ENCODE results near the gene BAIAP2.
"Not testable (repeated sequence)": the region's sequence is repeated elsewhere in the genome, so short reads cannot be mapped to it uniquely, and the experiment has no call there.

Gene BAIAP2

DNA sequence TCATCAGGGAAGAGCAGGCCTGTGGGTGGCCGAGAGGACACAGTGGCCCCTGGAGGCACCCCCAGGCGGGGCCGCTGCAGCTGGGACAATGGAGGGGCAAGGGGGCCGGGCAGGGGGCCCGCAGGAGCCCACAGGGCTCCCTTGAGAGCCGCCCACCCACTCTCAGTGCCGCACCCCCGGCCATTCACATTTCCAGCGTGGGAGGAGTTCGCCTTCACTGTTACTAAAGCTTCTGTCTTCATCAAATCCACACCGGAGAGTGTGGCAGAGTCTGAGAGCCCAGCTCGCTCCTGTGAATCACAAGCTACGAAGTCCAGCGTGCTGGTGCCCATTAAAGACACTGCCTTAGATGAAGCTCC, 109.5 kb downstream of the BAIAP2 start:
- no peak for DNase-seq

- not testable (repeated sequence) for DNase-seq
These were observed 111.3 kb downstream of the BAIAP2 start for GRCh38 chr17:81146208-81146607.

GRCh38 chr17:81147701-81148100, 112.8 kb downstream of the BAIAP2 start:
- no peak for DNase-seq

DNA sequence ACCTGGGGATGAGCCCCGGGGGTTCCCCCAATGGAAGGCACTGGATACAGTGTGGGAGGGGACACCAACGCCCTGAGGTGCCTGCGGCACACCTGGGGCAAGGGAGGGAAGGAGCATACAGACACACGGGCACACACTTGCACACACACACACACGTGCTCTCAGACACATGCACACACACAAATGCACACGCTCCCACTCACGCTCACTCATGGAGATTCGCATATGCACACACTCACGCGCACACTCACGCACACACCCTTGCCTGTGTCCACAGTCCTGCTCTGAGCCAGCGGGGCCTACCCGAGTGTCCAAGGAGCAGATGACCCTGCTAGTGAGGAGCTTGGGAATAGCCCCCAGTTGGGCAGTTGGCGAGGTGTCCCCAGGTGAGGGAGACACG, 113.6 kb downstream of the BAIAP2 start:
- DNase-seq: no peak

- no peak for DNase-seq
These were observed 114.1 kb downstream of the BAIAP2 start for GRCh38 chr17:81148986-81149533.

- no peak for DNase-seq
These were observed 115.6 kb downstream of the BAIAP2 start for GRCh38 chr17:81150377-81151077.

DNA sequence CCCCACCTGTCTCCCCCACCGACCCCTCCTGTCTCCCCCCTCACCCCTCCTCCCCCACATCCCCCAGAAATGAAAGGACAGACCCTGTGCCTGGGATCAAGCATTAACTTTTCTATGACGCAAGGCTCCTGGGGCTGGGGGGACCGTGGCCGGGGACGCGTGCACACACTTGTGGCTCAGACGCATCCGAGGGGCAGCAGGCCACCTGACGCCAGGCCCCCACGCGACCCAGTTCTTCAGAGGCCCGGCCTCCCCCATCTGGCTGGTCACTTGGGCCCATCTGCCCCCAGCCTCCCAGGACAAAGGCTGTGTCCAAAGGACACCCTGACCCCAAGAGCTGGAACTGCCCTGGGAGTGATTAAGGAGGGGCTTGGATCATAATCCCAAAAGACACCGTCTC, 116.3 kb downstream of the BAIAP2 start:
- no peak for DNase-seq

DNA sequence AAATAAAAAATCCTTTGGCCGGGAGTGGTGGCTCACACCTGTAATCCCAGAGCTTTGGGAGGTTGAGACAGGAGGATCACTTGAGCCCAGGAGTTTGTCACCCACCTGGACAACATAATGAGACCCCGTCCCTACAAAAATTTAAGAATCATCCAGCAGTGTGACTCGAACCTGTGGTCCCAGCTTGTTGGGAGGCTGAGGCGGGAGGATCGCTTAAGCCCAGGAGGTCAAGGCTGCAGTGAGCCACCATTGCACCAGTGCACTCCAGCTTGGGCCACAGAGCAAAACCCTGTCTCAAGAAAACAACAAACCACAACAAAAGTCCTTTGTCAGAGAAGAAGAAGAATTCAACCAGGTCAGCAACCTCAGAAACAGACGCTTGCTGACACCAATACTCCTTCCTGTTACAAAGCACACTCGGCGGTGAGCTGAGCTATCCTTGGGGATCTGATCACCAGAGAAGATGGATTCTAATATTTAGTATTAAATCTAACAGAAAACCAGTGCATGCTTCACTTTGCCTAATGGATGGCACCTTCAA, 117.4 kb downstream of the BAIAP2 start:
- DNase-seq: no peak

GRCh38 chr17:81153340-81153803, 118.4 kb downstream of the BAIAP2 start:
- DNase-seq: peak; percentile 72

GRCh38 chr17:81154016-81154415, 119.1 kb downstream of the BAIAP2 start:
- not testable (repeated sequence) for DNase-seq

GRCh38 chr17:81154961-81155360, 120.0 kb downstream of the BAIAP2 start:
- no peak for DNase-seq

DNA sequence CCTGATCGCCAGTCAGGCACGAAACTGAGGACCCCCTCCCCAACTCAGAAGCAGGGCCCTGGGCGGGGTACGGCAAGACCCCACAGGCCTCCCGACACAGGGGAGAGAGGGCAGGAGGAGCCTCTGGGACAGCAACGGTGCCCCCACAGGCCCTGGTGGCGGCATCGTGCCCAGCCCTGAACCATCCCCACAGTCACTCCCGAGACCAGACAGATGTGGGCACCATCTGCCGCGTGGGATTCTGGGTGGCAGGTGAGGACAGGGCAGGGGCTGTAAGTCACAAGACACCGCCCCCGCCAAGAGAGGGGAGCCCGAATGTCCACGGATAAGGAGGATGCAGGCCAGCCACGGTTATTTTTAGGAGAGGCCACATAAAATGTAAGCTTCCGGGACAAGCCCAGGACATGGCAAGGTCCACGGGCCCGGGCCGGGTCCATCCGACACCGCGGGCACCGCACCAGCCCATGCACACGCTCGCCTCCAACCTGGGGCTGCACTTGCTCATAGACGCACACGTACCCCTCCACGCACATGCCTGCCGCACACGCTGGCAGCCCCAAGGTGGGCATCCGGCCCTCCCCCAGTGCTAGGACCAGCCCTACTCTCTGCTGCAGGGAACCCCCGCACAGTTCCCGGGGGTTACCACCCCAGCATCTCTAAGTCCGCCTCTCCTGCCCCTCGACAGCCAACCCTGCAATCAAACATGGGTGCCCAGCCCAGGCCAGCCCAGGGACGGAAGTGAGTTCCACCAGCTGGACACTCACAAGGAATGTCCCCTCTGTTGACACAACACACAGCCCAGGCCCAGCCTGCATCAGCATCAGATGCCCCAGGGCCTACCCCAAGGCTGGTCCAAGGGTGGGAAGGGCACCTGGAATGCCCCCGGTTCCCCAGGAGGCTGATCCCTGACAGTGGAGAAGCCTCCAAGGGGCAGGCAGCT, 122.2 kb downstream of the BAIAP2 start:
- no peak for DNase-seq

- no peak for DNase-seq
These were observed 123.1 kb downstream of the BAIAP2 start for GRCh38 chr17:81157848-81158687.

DNA sequence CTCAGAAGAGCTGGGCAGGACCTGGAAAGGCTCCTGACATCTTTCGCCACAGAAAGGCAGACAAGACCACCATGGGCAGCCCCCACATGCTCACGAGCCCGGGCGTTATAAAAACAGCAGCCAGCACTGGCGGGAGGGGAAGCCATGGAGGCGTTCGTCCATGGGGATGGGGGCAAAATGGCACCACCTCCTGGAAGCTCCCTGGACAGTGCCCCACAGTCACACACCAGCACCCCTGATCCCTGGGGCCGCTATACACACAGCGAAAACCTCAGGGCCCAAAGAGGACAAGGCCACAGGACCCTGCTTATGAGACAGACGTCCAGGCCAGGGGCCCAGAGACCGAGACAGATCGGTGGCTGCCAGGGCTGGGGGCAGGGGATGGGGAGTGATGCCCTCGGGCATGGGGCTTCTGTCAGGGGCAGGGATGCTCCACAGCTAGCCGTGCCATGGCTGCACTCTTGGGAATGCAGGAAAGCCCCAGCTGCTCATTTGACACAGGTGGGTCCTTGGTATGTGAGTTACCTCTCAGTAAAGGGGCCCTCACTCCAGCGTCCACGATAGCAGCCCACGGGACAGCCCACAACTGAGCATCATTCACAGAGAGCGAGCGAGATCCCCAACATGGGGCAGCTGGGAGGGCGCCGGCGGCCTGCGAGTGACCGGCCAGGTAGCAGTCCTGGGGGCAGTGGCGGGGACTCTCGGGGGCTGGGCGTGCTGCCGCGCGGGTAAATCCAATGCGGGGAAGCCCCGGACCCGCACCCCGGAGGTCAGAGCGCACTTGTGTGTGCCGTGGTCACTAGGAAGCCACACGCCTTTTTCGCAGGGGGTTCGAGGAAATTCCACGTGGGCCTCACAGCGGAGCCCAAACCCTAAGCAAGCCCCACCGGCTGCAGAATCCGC, 124.0 kb downstream of the BAIAP2 start:
- no peak for DNase-seq

- no peak for DNase-seq
These were observed 124.8 kb downstream of the BAIAP2 start for GRCh38 chr17:81159611-81160265.

- peak; percentile 47 for DNase-seq
These were observed 125.4 kb downstream of the BAIAP2 start for GRCh38 chr17:81160306-81160705.

GRCh38 chr17:81160747-81161453, 125.9 kb downstream of the BAIAP2 start:
- DNase-seq: peak; percentile 36

- DNase-seq: no peak
These were observed 126.6 kb downstream of the BAIAP2 start for GRCh38 chr17:81161536-81161935.

DNA sequence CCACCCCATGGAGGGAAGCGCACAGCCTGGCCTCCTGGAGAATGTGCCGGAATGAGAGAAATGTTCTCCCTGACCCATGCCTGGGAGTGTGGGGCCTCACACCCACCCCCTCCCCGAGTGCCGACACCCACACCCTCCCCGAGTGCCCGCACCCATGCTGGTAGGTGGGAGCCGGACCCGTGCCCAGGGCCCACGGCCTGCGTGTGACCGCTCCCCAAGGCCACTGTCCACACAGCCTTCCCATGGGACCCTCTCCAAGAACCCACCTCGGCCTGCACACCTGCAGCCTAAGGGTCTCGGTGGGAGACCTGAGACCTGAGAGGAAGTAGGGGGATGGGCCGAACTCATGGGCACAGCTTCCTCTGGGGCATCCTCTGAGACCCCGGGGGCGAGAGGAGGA, 127.0 kb downstream of the BAIAP2 start:
- DNase-seq: no peak

GRCh38 chr17:81162491-81162890, 127.5 kb downstream of the BAIAP2 start:
- no peak for DNase-seq
